OCI-M2 (cell line): ENCODE measurements around the gene BUB1.
"Not testable (repeated sequence)": the region's sequence is repeated elsewhere in the genome, so short reads cannot be mapped to it uniquely, and the experiment has no call there.

Experiments
- DNase-seq: peaks from one replicate; lab custom pipeline; 2025; ENCODE audit not compliant: unreplicated experiment; lab: John Stamatoyannopoulos, UW

The BUB1 gene

GRCh38 chr2:110605057-110605456, 72.8 kb downstream of the BUB1 start:
- DNase-seq: not testable (repeated sequence)

GRCh38 chr2:110603917-110604591, 73.8 kb downstream of the BUB1 start:
- DNase-seq: not testable (repeated sequence)

- DNase-seq: not testable (repeated sequence)
Measured at GRCh38 chr2:110602139-110602538, 75.7 kb downstream of the BUB1 start.

GRCh38 chr2:110591973-110592372, 85.9 kb downstream of the BUB1 start:
- not testable (repeated sequence) for DNase-seq

- DNase-seq: not testable (repeated sequence)
Measured at GRCh38 chr2:110589677-110590330, 88.1 kb downstream of the BUB1 start.

- DNase-seq: not testable (repeated sequence)
Measured at GRCh38 chr2:110588520-110588919, 89.3 kb downstream of the BUB1 start.
